Stimulated activated CD4-positive, alpha-beta T cell treated with anti-CD3 and anti-CD28 coated beads, Interleukin-1b, Interleukin-23, amount 100 ng/mL, for 48 hours (primary cell): ENCODE measurements around the gene PRKAR1B.

Source experiments
- DNase-seq: peaks from one replicate; pipeline ENCODE4 v3.0.0-alpha.2; 2020

PRKAR1B gene

DNA sequence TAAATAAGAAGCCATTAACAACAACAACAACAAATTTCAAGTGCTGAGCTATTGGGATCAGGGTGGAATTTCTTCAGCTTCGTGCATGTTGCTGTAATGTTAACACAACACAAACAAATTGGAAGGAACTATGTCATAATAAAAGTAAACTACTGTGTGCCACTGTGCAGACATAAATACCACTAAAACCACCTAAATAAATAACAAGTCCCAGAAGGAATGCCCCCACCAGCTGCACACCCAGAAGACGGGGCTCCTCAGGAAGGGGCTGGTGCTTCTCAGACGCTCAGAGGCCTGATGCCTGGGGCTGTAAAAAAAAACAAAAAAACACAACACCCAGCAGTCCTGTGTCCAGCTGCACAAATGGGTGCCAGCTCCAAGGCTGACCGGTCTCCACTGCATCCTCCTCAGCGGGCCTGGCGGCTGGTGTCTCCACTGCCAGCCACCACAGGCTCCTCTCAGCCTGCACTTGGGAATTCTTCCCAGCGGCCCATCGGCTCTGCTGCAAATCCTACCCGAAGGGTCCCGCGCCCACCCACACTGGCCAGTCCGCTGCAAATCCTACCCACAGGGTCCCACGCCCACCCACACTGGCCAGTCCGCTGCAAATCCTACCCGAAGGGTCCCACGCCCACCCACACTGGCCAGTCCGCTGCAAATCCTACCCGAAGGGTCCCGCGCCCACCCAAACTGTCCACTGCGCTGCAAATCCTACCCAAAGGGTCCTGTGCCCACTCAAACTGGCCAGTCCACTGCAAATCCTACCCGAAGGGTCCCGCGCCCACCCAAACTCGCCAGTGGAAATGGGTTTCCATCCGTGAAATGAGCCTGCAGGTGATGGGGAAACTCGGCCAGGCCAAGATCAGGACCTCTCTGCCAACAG is 36.4 kb downstream of the PRKAR1B start:
- no peak for DNase-seq

DNA sequence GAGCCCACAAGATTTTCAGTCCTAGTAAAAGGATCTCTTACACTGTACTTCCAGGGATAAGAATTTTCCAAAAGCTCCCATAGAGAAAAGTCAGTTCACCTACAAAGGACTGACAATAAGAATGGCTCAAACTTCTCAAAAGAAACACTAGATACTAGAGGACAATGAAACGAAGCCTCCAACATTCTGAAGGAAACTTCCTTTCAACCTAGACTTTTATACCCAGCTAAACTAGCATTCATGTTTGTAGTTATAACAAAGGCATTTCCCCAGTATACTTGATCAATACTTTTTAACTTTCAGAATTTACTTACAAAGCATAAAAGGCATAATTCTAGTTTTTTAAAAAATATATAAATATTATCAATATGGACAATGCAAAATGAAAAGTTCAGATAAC is 41.5 kb downstream of the PRKAR1B start:
- DNase-seq, result no peak

DNA sequence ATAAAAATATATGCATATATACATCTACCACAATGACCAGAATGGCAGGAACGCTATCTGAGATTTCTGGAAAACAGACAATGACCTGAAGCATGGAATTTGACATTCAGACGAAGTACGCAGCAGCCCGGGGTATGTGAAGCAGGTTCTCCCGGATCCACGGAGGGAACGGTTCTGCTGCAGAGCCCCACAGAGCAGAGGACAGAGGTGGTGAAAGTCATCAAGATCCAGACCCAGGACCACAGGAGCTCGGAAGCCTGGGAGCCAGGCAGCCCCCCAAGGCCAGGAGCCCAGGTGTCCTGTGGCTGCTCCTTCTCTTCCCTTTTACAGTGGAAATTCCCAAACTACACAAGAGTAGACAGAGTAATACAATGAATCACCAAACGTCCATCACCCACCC is 42.7 kb downstream of the PRKAR1B start:
- no peak for DNase-seq

DNA sequence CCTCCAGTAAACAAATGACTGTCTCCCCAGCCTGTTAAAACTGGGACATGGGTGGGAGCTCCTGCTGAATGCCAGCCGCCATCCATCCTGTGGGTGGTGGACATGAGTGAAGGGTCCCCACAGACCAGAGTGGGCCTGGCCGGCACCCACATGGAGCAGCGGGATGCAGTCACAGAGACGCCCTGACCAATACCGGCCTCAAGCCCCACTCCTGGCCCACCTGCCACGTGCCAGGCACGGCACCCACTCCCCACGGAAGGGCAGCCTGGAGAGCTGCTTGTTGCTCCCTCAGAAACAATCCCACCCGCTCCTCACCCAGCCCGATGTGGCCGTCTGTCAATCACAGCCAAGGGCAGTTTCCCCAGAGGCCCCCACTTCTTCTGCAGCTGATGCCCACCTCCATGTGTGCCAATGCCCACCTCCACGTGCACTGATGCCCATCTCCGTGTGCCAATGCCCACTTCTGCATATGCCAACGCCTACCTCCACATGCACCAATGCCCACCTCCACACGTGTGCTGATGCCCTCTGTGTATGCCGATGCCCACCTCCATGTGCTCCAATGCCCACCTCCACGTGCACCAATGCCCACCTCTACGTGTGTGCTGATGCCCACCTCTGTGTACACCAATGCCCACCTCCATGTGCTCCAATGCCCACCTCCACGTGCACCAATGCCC is 43.4 kb downstream of the PRKAR1B start:
- DNase-seq, result no peak

DNA sequence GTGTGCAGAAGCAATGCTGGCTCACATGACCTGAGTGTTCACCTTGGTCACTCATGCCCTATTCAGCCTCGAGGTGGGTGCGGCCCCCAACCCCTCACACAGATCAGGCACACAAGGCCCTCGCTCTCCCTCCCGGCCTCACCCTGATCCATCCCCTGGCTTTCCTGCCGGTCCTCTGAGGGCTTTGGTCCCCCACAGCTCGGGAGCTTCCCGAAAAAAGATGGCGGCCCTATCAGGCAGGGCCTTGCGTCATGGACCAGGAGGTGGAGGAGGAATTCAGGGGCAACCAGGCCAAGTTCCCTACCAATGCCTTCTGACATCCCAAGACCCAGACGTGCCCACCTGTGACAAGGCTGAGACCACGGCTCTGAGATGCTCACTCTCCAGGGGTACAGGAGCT is 44.3 kb downstream of the PRKAR1B start:
- no peak for DNase-seq

DNA sequence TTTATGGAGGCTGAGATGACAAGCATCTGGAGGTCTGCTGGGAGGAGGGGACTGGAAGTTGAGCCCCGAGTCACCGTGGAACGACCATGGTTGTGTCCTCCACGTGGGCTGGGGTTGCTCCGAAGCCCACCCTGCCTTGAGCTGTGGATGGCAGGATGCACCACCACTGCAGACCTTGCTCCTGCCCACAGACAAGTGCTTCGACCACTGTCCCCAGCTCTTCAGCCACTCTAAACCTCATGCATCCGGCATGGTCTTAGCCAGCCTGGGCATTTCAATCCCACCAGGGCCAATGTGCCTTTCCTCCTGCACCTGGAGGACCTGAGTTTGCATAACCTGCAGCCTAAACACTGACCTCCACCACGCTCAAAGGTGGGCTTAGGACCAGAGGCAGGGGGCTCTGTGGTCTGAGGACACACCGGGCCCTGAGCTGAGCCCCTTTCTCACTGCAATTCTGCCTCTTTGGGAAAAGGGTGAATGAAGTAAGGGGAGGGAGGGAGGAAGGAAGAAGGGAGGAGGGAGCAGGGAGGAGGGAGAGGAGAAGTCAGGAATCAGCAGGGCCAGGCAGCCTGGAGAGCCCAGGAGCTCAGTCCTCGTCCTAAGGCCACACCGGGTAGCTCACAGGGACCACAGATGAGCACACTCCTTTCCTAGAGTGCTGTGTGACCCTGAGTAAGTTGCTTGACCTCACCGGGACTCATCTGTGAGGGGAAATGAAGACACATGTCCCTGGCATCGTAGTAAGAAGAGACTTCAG is 45.4 kb downstream of the PRKAR1B start:
- no peak for DNase-seq

DNA sequence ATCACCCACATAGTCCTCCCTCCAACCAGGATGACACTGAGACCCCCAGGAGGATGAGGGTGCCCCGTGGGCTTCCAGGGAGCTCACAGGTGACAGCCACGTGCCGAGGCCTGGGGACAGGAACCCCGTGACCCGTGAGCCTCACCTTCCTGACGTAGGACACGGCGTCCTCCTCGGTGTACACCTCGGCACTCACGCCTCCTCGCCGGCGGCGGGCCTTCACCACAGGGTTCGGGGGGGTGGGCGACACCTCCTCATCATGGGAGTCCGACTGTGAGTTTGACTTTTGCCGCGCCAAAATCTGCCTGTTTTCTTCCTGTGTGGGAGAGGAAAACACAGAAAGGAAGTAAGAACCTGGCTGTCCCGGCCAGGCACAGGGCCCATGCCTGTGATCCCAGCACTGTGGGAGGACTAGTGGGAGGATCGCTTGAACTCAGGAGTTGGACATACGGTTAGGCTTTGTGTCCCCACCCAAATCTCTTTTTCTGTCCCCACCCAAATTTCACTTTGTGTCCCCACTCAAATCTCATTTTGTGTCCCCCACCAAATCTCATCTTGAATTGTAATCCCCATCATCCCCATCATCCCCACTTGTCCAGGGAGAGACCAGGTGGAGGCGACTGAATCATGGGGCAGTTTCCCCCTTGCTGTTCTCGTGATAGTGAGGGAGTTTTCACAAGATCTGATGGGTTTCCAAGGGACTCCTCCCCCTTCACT is 46.5 kb downstream of the PRKAR1B start:
- DNase-seq, result no peak

DNA sequence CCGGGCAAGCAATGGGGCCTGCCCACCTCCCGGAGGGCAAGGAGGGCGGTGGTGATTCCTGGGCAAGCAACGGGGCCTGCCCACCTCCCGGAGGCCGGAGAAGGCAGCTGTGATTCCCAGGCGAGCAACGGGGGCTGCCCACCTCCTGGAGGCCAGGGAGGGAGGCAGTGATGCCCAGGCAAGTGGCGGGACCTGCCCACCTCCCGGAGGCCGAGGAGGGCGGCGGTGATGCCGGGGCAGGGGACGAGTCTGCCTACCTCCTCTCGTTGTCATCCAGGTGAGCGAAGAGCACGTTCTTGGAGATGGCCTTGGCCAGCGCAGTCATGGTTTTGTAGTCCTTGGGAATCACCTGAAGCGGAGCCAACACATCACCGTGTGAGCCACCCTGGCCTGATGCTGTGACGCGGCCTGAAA is 50.1 kb downstream of the PRKAR1B start:
- DNase-seq, result no peak

DNA sequence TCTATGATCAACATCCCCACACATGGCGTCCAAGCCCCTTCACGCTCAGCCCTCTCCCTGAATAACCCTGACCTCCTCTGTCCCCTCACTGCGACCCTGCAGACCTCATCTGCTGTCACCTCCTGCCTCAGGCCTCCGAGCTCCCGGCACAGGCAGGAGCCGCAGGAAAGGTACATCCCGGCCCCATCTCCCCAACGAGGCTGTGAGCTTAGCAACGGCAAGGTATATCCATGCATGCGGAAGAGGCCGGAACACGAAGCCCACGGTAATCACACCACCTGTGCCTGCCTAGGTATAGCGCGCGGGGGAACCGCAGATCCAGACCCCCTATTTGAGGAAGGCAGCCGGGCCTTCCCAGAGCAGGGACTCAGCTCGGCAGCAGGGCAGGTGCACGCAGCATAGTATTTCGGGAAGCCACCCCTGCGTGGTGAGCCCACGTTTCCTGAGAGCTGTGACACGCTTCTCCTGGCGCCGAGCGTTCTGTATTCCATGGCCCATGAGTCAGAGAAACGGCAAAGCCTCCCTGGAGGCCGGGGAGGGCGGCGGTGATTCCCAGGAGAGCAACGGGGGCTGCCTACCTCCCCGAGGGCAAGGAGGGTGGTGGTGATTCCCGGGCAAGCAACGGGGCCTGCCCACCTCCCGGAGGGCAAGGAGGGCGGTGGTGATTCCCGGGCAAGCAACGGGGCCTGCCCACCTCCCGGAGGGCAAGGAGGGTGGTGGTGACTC is 50.7 kb downstream of the PRKAR1B start:
- no peak for DNase-seq

DNA sequence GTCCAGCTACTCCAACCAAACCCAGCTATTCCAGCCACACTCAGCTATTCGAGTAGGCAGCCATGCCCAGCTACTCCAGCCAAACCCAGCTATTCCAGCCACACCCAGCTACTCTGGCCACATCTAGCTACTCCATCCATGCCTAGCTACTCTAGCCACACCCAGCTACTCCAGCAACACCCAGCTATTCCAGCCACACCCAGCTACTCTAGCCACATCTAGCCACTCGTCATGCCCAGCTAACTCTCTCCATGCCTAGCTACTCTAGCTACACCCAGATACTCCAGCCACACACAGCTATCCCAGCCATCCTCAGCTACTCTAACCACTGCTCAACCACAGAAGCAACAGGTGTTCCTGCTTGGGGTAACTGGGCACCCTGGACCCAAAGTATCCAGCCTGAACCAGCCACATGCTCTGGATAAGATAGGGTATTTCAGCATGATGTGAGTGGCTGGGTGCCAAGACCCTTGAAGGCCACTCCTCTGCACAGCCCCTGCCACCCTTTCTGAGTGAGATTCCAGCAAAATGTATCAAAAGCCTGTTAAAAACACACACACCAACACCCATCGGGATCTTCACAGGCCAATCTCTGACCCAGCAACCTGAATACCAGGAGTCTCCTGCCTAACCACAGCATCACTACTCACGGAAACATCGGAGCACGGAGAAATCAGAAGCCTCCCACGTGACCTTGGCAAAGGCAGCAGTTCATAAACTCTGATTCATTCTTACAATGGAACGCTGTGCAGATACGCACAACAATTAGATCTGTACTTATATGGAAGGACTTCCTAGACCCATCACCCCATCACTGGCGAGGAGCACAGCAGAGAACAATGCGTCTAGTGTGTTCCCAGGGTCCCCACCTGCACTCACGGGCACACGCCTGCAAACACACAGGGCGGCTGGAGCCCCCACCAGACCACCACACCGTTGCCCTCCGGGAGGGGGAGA is 52.3 kb downstream of the PRKAR1B start:
- no peak for DNase-seq

DNA sequence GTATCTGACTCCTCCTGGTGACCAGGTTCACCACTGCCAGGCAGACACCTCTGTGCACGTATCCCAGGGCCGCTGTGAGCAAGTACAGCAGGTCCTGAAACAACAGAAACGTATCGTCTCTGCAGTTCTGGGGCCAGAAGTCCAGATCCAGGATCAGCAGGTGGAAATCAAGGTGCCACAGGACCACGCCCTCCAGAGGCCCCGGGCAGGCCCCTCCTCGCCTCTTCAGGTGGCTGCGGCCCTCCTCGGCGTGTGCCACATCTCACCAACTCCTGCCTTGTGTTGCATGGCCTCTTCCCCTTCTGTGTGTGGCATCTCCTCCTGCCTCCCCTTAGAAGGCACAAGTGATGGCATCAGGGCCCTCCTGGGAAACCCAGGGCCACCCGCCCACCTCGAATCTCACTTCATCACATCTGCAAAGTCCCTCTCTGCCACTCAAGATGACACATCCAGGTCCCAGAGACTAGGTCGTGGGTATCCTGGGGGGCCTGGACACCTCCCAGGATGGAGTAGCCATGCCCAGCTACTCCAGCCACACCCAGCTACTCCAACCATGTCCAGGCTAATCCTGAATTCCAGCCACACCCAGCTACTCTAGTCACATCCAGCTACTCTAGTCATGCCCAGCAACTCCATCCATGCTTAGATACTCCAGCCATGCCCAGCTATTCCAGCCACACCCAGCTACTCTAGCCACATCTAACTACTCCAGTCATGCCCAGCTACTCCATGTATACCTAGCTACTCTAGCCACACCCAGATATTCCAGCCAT is 53.2 kb downstream of the PRKAR1B start:
- DNase-seq, result no peak

DNA sequence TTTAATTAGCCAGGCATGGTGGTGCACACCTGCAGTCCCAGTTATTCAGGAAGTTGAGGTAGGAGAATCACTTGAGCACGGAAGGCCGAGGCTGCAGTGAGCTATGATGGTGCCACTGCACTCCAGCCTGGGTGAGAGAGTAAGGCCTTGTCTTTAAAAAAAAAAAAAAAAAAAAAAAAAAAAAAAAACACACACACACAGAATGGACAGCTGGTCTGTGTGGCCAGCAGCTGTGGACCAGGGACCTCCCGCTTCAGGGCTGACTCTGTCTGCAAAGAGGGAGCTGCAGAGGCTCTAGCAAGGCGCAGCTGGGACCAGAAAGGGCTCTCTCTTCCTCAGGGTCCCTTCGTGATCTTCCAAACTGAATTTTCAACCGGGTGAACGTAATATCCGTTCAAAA is 54.2 kb downstream of the PRKAR1B start:
- no peak for DNase-seq

DNA sequence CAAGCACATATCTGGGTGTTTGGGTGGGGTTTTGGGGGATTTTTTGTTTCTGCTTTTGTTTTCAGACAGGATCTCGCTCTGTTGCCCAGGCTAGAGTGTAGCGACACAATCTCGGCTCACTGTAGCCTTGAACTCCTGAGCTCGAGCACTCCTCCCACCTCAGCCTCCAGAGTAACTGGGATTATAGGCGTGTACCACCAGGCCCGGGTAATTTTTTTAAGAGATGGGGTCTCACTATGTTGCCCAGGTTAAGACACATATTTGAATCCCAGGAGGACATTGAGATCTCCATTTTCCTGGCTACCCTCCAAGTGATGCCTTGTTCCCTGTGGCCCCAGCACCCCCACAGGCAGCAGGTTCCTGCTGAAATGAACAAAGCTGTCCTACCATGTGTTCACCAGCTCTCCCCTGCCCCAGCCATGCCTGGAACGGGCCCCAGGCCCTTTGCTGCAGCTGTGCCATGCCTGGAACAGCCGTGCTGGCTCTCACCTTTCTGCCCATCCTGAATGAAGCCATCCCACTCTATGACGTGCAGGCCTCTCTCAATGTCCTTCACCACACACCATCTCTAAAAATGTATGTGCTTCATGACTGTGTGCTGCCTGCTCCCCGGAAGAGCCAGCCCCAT is 55.6 kb downstream of the PRKAR1B start:
- DNase-seq, result no peak

DNA sequence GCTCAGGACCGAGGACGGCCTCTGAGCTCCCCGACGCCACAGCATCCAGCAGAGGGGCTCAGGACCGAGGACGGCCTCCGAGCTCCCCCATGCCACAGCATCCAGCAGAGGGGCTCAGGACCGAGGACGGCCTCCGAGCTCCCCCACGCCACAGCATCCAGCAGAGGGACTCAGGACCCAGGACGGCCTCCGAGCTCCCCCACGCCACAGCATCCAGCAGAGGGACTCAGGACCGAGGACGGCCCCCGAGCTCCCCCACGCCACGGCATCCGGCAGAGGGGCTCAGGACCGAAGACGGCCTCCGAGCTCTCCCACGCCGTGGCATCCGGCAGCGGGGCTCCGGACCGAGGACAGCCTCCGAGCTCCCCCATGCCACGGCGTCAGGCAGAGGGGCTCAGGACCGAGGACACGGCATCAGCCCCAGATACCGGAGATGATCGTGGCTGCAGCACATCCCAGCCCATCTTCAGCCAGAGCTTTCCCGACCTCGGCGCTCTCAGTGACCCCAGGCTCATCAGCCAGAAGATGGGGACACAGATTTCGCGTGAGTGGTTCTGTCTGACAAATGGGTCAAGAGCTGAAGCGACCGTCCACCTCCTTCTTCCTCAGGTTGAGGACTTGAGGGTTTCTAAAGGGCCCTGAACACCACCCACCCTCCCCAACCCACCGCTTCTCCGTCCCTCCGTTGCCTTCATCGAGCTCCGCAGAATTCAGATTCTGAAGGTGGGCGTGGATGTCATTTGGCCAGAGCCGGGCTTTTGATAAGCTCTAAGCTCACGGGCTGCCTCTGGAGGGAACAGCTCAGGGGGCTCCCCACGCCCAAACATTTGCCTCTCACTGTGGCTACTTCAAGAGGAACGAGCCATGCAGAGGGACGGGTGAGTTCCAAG is 56.3 kb downstream of the PRKAR1B start:
- DNase-seq, result no peak

DNA sequence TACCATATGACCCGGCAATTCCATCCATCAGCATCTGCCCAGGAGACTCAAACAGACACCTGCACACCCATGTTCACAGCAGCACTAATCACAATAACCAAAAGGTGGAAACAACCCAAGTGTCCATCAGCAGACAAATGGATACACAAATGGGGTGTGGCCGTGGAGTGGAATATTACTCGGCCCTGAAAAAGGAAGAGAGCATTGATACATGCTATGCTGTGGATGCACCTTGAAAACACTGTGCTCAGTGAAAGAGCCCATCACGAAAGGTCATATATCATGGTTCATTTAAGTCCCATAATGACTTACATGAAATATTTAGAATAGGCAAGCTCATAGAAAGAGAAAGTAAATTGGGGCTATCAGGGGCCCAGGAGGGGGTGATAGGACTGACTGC is 58.1 kb downstream of the PRKAR1B start:
- DNase-seq, result no peak

DNA sequence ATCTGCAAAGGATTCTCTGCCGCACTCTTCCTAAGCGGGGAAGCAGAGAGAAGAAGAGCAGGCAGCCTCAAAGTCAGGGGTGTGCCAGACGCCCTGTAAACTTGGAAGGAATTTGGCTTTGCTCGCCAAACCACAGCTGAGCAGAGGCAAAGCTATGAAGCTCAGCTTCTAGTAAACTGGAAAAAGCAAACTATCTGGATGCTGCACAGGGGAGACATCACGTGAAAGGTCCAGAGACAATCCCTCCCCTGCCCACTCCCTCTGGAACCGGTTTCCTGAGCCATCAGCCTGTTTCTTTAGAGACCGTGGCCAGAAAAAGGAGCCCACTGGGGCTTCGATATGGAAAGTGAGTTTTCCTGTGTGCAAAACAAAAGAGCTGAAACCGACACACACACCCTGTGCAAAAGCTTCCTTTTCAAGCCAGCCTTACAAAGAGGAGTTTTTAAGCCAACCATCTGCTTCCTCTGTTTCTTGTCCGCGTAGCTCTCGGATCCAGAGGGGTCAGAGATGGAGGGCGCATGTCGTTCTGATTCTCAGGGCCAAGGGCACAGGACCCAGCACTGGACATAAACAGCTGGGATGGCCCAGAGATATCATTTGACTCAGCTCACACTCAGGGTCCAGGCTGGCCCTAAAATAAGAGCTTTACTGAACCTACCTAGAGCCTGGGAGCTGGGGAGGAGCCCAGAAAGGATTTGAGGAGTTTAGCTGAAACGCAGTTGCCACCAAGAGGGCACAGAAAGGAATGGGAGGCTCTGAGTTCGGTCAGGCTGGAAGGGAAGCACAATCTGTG is 58.7 kb downstream of the PRKAR1B start:
- no peak for DNase-seq

DNA sequence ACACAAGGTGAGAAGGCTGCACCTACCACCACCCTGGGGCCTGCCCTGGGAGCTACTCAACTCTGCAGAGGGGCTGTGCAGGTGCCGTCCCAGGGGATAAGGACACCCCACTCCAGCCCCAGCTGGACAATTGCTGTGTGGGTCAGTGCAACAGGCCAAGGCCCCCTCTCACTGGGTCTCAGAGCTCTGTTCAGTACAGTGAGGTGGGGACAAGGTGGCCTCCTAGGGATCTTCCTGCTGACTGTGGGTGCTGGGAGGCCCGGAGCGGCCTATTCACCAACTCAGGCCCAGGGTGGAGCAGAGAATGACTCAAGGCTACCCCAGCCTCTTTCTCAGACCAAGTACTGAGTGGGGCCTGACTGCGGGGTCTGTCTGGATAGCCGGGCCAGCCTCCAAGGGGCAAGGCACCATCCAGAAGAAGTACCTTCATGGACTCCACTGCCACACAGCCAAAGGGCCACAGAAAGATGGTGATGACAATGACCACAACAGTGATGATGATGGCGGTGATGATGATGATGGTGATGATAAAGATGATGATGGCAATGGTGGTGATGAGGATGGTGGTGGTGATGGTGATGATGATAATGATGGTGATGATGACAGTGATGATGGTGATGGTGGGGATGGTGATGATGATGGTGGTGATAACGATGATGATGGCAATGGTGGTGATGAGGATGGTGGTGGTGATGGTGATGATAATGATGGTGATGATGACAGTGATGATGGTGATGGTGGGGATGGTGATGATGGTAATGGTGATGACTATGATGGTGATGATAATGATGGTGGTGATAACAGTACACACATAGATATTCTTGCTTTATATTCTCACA is 60.4 kb downstream of the PRKAR1B start:
- DNase-seq, result no peak
